Lower lobe of right lung (tissue), 2 donors: Measurements from ENCODE around the gene AKR1B1. TPM values are rescaled to one million over a fixed set of nuclear protein-coding genes. Genes with fewer than 3 reads are reported as not detected.
"Not testable (repeated sequence)": the region's sequence is repeated elsewhere in the genome, so short reads cannot be mapped to it uniquely, and the experiment has no call there.

Experiments used
- ATAC-seq, 2 donors: fragments of 200-7000 bp; cut with Tn5 transposase; one replicate each; pipeline ENCODE4 v1.9.1; 2020 to 2022; ENCODE audit warnings: mild to moderate bottlenecking in 2 of 2, moderate library complexity in 2 of 2
- DNase-seq: peaks from one replicate; pipeline ENCODE4 v3.0.0-alpha.2; 2020
- H3K27ac ChIP-seq: fragments of 200-600 bp; one replicate; pipeline ENCODE4 v1.8.0; 2022
- H3K27me3 ChIP-seq: fragments of 200-600 bp; one replicate; pipeline ENCODE4 v1.8.0; 2022; ENCODE audit warnings: low read depth
- H3K36me3 ChIP-seq: fragments of 200-600 bp; one replicate; pipeline ENCODE4 v1.8.0; 2022; ENCODE audit warnings: mild to moderate bottlenecking
- H3K4me1 ChIP-seq: fragments of 200-600 bp; one replicate; pipeline ENCODE4 v1.8.0; 2022
- H3K4me3 ChIP-seq: fragments of 200-600 bp; one replicate; pipeline ENCODE4 v1.8.0; 2022; ENCODE audit warnings: mild to moderate bottlenecking
- H3K9me3 ChIP-seq: fragments of 200-600 bp; one replicate; pipeline ENCODE4 v1.8.0; 2022
- CTCF ChIP-seq: fragments of 200-600 bp; IDR thresholded peaks from one replicate; pipeline ENCODE4 v1.8.0; 2022; ENCODE audit warnings: antibody characterized with exemption, mild to moderate bottlenecking
- intact Hi-C: fragments of 100-400 bp; cut with DNase I; formaldehyde crosslinking; loops from one replicate; pipeline ENCODE4 v1.11.0; 2022
- total RNA-seq: library from RNA; stranded (reverse); fragmentation: NEBNext Ultra II Directional; extraction: Animal tissue kit (Norgen Biotek cat#: 25700); gene quantifications from one replicate; pipeline ENCODE4 v1.2.1, GENCODE V29; 2021
- donor health status: DM: no; HTN: yes; CAD: no; lungs with severe emphysema.

Gene AKR1B1
- total RNA-seq, 1 donor from 2014 or later: 109 TPM

GRCh38 chr7:134500406-134500805, 41.5 kb upstream of the AKR1B1 start:
- no peak overlapping the region for H3K4me3 ChIP-seq
- H3K36me3 ChIP-seq: no peaks in the 10 kb centered on the region
- ATAC-seq (no peak), DNase-seq (no peak)
- no peak overlapping the region for H3K27ac ChIP-seq
- intact Hi-C loops: no loop called here
- no peak for TF ChIP-seq CTCF
- H3K4me1 ChIP-seq: no peaks in the 10 kb centered on the region
- no peaks in the 10 kb centered on the region for H3K27me3 ChIP-seq
- H3K9me3 ChIP-seq: no peaks in the 10 kb centered on the region

- no peaks in the 10 kb centered on the region for H3K27me3 ChIP-seq
- H3K4me1 ChIP-seq: no peaks in the 10 kb centered on the region
- DNase-seq (no peak), ATAC-seq (no peak)
- intact Hi-C loops: no loop called here
- no peaks in the 10 kb centered on the region for H3K36me3 ChIP-seq
- H3K9me3 ChIP-seq: no peaks in the 10 kb centered on the region
- no peak overlapping the region for H3K27ac ChIP-seq
- no peak overlapping the region for H3K4me3 ChIP-seq
- no peak for TF ChIP-seq CTCF
Measured at GRCh38 chr7:134495546-134495945, 36.6 kb upstream of the AKR1B1 start.

GRCh38 chr7:134493091-134493490, 34.2 kb upstream of the AKR1B1 start:
- H3K36me3 ChIP-seq: no peaks in the 10 kb centered on the region
- no peaks in the 10 kb centered on the region for H3K9me3 ChIP-seq
- ATAC-seq (no peak), DNase-seq (no peak)
- H3K27ac ChIP-seq: no peak overlapping the region
- no peak overlapping the region for H3K4me3 ChIP-seq
- no peaks in the 10 kb centered on the region for H3K4me1 ChIP-seq
- intact Hi-C loops: no loop called here
- no peaks in the 10 kb centered on the region for H3K27me3 ChIP-seq
- TF ChIP-seq CTCF: no peak

GRCh38 chr7:134487721-134488120, 28.8 kb upstream of the AKR1B1 start:
- ATAC-seq, H3K9me3 ChIP-seq: not testable (repeated sequence)

GRCh38 chr7:134485203-134485602, 26.3 kb upstream of the AKR1B1 start:
- no peak for ATAC-seq
- intact Hi-C loops: no loop called here
- no peaks in the 10 kb centered on the region for H3K4me1 ChIP-seq
- H3K4me3 ChIP-seq: no peak overlapping the region
- DNase-seq: no peak
- no peak overlapping the region for H3K27ac ChIP-seq
- no peaks in the 10 kb centered on the region for H3K27me3 ChIP-seq
- H3K36me3 ChIP-seq: no peaks in the 10 kb centered on the region
- no peaks in the 10 kb centered on the region for H3K9me3 ChIP-seq
- no peak for TF ChIP-seq CTCF

More at GRCh38 chr7:134487721-134488120, 28.8 kb upstream of the AKR1B1 start:
- H3K36me3 ChIP-seq, H3K4me3 ChIP-seq, H3K27me3 ChIP-seq, H3K4me1 ChIP-seq, H3K27ac ChIP-seq, intact Hi-C loops, DNase-seq: not testable (repeated sequence)

- no peak for TF ChIP-seq CTCF
- Histone ChIP-seq H3K36me3 (no peaks in the 10 kb centered on the region), H3K4me3 (no peak overlapping the region), H3K4me1 (no peaks in the 10 kb centered on the region), H3K27ac (no peak overlapping the region), H3K9me3 (no peaks in the 10 kb centered on the region), H3K27me3 (no peaks in the 10 kb centered on the region)
- ATAC-seq: no peak
- DNase-seq: no peak
- intact Hi-C loops: no loop called here
Measured at GRCh38 chr7:134483296-134483695, 24.4 kb upstream of the AKR1B1 start.
